NCI-H510A (cell line): ENCODE results near the gene LRRC66.

ENCODE experiments used
- DNase-seq: peaks from one replicate; lab custom pipeline; 2025; lab: John Stamatoyannopoulos, UW

Gene LRRC66

DNA sequence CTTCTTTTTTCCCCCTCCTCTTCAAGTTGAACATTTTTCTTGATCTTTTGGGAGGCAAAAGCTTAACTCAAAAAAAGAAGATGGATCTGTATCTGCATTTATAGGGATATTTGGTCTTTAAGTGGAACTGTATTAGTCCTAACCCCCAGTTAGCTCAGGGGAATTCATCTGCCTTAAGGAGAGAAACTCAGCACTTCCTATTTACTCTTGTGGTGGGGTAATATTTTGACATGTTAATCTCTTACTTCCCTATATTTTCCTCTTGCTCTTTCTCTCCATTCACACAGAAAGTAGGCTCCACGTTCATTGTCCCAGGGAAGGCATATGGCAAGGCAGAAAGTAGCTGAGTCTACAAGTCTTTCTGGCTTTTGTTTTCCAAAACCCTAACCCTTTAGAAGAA lies 5.3 kb downstream of the LRRC66 start:
- DNase-seq: no peak

GRCh38 chr4:52012651-52013050 lies 7.5 kb downstream of the LRRC66 start:
- DNase-seq: no peak

DNA sequence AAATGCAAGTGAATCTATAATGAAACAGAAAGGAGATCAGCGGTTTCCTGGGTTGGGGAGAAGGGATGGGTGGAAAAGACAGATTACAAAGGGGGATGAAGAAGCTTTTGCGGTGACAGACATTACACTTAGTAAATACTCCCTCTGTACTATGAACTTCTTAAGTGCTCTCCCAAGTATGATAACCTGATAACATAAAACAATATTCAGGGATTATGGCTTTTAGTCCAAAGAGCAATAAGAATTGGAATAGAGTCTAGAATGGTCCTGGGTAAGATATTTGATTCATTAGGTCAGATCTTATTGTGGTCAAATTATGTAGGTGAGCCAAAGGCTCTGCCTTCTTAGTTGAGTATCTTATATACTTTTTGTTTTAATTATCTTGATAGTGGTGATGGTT lies 9.2 kb downstream of the LRRC66 start:
- DNase-seq: no peak

DNA sequence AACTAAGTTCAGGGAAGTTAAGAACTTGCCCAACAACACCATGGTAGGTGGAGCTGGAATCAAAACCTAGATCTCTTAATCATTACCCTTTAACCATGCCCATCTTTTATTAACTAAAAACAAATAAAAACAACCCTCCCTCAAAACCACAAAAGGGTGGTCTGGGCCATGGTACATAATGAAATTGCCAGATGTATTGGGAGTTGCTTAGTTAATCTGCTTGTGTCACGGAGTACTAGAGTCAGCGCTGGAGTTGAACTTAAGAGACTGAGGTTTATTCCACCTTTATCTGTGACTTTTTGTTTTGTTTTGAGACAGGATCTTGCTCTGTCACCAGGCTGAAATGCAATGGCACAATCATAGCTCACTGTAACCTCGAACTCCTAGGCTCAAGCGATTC lies 13.3 kb downstream of the LRRC66 start:
- DNase-seq: no peak

- no peak for DNase-seq
Observed at GRCh38 chr4:52005604-52006273, 14.4 kb downstream of the LRRC66 start.

DNA sequence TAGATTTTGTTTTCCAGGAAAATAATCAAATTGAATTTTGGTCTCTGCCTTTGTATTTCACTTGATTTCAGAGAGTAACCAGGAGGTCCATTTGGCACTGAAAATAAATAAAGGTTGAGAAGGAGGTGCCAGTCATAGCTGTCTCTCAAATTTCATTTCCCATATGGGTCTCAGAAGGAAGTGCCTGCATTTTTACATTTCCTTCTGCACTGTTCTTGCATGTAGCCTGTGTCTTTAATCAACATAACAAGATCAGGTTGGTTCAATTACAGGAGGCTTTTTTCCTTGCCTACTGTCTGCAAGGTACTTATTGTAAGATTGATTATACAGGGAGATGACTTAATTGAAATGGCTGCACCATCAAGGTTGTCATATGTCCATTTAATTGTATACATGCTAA lies 15.7 kb downstream of the LRRC66 start:
- no peak for DNase-seq

GRCh38 chr4:52001616-52002015 lies 18.5 kb downstream of the LRRC66 start:
- no peak for DNase-seq

GRCh38 chr4:51999250-51999649 lies 20.9 kb downstream of the LRRC66 start:
- DNase-seq: no peak

DNA sequence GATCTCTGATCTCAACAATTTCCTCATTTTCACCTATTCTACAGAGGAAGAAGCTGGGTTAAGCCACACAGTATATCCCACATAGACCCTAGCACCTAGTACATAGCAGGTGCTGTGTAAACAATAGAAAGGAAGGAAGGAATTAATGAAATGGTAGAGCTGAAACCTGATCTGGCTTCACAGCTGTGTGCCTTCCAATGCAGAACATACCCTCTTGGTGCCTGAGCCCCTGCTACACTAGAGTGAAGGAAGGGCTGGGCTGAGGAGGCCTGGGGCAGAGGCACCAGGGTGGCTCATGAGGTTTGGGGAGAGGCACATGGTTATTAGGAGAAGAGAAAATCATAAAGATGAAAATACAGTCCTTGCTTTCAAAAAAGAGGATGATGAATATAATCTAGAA lies 21.3 kb downstream of the LRRC66 start:
- DNase-seq: no peak

DNA sequence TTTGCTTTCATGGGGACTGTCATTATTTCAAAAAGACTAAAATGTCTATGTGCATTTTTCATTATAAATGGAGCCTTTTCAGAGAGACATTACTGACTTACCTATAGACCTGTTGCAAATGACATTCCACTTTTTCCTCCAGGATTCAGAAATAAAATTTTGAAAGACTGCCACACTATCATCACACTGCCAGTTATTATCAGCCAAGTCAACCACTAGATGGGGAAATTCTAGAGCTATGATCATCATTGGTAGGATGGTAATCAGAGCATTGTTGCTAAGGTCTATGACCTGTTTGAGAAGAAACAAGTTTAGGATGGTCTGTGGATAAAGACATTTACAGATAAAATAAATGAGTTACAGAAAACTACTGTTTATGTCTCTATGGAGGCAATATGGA lies 22.5 kb downstream of the LRRC66 start:
- DNase-seq: no peak

DNA sequence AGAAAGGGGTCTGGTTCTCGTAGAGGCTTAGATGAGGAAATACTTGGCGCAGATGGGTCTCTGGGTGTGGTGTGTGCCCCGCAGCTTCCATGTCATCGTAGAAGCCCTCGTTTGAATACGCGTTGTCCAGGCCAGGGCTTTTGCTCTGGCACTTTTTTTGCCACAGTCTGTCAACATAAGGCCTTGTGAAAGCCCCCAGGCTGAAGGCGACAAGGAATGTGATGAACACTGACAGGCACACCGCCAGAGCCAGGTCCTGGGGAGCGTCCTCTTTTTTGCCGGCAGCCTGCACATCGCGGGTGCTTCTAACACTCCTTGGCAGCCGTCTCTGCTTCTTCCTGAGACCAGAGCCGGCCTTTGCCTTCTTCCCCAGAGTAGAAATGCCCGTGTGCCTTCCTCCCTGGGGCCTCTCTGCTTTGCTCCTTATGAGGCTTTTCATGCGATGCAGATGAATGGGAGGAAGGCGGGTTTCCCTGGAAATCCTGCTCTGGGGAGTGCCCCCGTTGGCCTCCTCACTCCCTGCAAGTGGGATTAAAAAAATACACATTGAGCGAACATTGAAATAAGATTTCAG lies 24.4 kb downstream of the LRRC66 start:
- no peak for DNase-seq

DNA sequence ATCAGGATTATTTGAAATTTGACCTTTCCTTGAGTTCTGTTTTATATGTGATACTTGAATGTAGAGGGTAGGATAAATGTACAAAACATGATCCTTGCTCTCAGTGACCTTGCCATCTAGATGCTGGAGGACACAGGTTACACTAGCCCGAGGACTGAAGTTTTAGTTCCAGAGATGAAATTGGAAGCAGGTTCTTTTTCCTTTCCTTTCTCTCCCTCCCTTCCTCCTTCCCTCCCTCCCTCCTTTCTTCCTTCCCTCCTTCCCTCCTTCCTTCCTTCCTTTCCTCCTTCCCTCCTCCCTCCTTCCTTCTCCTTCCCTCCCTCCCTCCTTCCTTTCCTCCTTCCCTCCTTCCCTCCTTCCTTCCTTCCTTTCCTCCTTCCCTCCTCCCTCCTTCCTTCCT lies 54.3 kb downstream of the LRRC66 start:
- DNase-seq: no peak

GRCh38 chr4:51963841-51964517 lies 56.2 kb downstream of the LRRC66 start:
- no peak for DNase-seq

DNA sequence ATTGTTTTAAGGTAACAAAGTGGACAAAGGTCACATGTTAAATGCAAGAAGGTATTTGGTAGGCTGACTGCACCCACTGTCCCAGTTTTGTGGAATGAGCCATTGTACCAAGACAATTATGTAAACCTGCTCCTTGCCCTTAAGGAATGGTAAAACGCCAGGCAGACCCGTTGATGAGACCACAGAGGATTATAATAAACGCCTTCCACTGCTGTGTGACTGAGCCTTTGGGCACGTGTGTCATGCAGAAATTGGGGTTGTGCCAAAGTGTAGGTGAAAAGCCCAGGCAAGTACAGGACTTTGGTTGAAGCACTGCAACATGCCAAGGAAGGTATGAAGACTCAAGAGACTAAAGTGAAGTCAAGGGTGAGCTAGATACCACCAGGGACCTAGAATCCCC lies 59.7 kb downstream of the LRRC66 start:
- DNase-seq: no peak

- no peak for DNase-seq
Observed at GRCh38 chr4:51958199-51958968, 61.8 kb downstream of the LRRC66 start.
